HG02885 (cell line): ENCODE measurements around the gene FYCO1.
"Not testable (repeated sequence)": the region's sequence is repeated elsewhere in the genome, so short reads cannot be mapped to it uniquely, and the experiment has no call there.

Experiments
- ATAC-seq: cut with Tn5 transposase; IDR thresholded peaks from one replicate; pipeline ENCODE4 v1.9.1; 2021; ENCODE audit warnings: mild to moderate bottlenecking; ENCODE audit not compliant: unreplicated experiment, poor library complexity

Gene FYCO1

GRCh38 chr3:45995236-45996192 is at the start of gene FYCO1:
Gene FYCO1, minus strand, starts transcription at chr3:45995824. Its CDS starts 10,914 bp downstream, at chr3:45984910.
- peak; percentile 93 for ATAC-seq

GRCh38 chr3:46038916-46039315 is 43.3 kb upstream of the FYCO1 start:
- ATAC-seq, result no peak

GRCh38 chr3:46038071-46038470 is 42.4 kb upstream of the FYCO1 start:
- ATAC-seq, result not testable (repeated sequence)

- ATAC-seq, result no peak
These were observed 40.6 kb upstream of the FYCO1 start for GRCh38 chr3:46036191-46036590.

- no peak for ATAC-seq
These were observed 36.1 kb upstream of the FYCO1 start for GRCh38 chr3:46031747-46032146.

- ATAC-seq, result no peak
These were observed 35.6 kb upstream of the FYCO1 start for GRCh38 chr3:46031269-46031668.

GRCh38 chr3:46030626-46031025 is 35.0 kb upstream of the FYCO1 start:
- no peak for ATAC-seq

GRCh38 chr3:46029953-46030543 is 34.4 kb upstream of the FYCO1 start:
- no peak for ATAC-seq

- ATAC-seq, result no peak
These were observed 32.2 kb upstream of the FYCO1 start for GRCh38 chr3:46027736-46028397.

GRCh38 chr3:46027021-46027705 is 31.5 kb upstream of the FYCO1 start, which contains the start of gene XCR1:
Gene XCR1, minus strand, starts transcription at chr3:46027483. Its CDS starts 5,536 bp downstream, at chr3:46021947.
- no peak for ATAC-seq

- ATAC-seq, result no peak
These were observed 29.5 kb upstream of the FYCO1 start for GRCh38 chr3:46025139-46025538.

- no peak for ATAC-seq
These were observed 28.5 kb upstream of the FYCO1 start for GRCh38 chr3:46024131-46024530.

GRCh38 chr3:46022909-46023785 is 27.5 kb upstream of the FYCO1 start:
- no peak for ATAC-seq

GRCh38 chr3:46021516-46021915 is 25.9 kb upstream of the FYCO1 start:
- no peak for ATAC-seq

- no peak for ATAC-seq
These were observed 25.3 kb upstream of the FYCO1 start for GRCh38 chr3:46020766-46021510.

- no peak for ATAC-seq
These were observed 24.1 kb upstream of the FYCO1 start for GRCh38 chr3:46019707-46020106.

GRCh38 chr3:46017720-46018119 is 22.1 kb upstream of the FYCO1 start:
- peak; percentile 60 for ATAC-seq

GRCh38 chr3:46013316-46014094 is 17.9 kb upstream of the FYCO1 start:
- no peak for ATAC-seq
